ENCODE data around the gene CDH4.

- no peak for TF ChIP-seq CTCF (conservative IDR thresholded peaks at IDR 0.05; ENCODE audit: low read length)
- TF ChIP-seq EZH2phosphoT487 (IDR thresholded peaks at IDR 0.05; ENCODE audit: borderline replicate concordance, low read depth, low read length): no peak
Observed at GRCh38 chr20:61256824-61257223, 4.8 kb downstream of the CDH4 start.

Measured in OCI-LY7 (cell line).